Measurements from ENCODE around the gene TSPEAR.

The TSPEAR gene

GRCh38 chr21:44523567-44524413, 187.6 kb downstream of the TSPEAR start:
- no peak for DNase-seq (ENCODE audit: low read depth)
- no peak for TF ChIP-seq CTCF (IDR thresholded peaks at IDR 0.05; ENCODE audit: control insufficient read depth, insufficient read depth, low read depth, low read length, missing control alignments)
- H3K4me3 ChIP-seq (ENCODE audit: control insufficient read depth, low read depth, low read length): no peak overlapping the region

GRCh38 chr21:44522753-44523204, 188.6 kb downstream of the TSPEAR start:
- TF ChIP-seq CTCF (IDR thresholded peaks at IDR 0.05; ENCODE audit: control insufficient read depth, insufficient read depth, low read depth, low read length, missing control alignments): no peak
- H3K4me3 ChIP-seq (ENCODE audit: control insufficient read depth, low read depth, low read length): no peak overlapping the region
- no peak for DNase-seq (ENCODE audit: low read depth)

GRCh38 chr21:44521928-44522752, 189.2 kb downstream of the TSPEAR start:
- TF ChIP-seq CTCF (IDR thresholded peaks at IDR 0.05; ENCODE audit: control insufficient read depth, insufficient read depth, low read depth, low read length, missing control alignments): no peak
- no peak overlapping the region for H3K4me3 ChIP-seq (ENCODE audit: control insufficient read depth, low read depth, low read length)
- no peak for DNase-seq (ENCODE audit: low read depth)

GRCh38 chr21:44521301-44521927, 190.0 kb downstream of the TSPEAR start:
- no peak overlapping the region for H3K4me3 ChIP-seq (ENCODE audit: control insufficient read depth, low read depth, low read length)
- TF ChIP-seq CTCF (IDR thresholded peaks at IDR 0.05; ENCODE audit: control insufficient read depth, insufficient read depth, low read depth, low read length, missing control alignments): no peak
- DNase-seq (ENCODE audit: low read depth): no peak

GRCh38 chr21:44520326-44521300, 190.8 kb downstream of the TSPEAR start:
- no peak for DNase-seq (ENCODE audit: low read depth)
- no peak for TF ChIP-seq CTCF (IDR thresholded peaks at IDR 0.05; ENCODE audit: control insufficient read depth, insufficient read depth, low read depth, low read length, missing control alignments)
- no peak overlapping the region for H3K4me3 ChIP-seq (ENCODE audit: control insufficient read depth, low read depth, low read length)
